ENCODE data around the gene FBXO31. TPM values are rescaled to one million over a fixed set of nuclear protein-coding genes. Genes with fewer than 3 reads are reported as not detected.

FBXO31 gene
- total RNA-seq, 1 experiment from 2014 or later, result 17.1 TPM

GRCh38 chr16:87310610-87311009 lies 73.0 kb downstream of the FBXO31 start:
- Histone ChIP-seq H2AFZ (ENCODE audit: low read length) (no peak overlapping the region), H3K4me3 (ENCODE audit: low read length) (no peak overlapping the region), H3K27ac (ENCODE audit: low read length) (no peak overlapping the region), H3K36me3 (ENCODE audit: insufficient read depth, low read length) (no peaks in the 10 kb centered on the region; the same call in 1 of the 2 replicates), H3K9me3 (ENCODE audit: low read length) (no peaks in the 10 kb centered on the region), H3K27me3 (ENCODE audit: low read length) (no peaks in the 10 kb centered on the region), H3K9ac (ENCODE audit: low read length) (no peak overlapping the region), H4K20me1 (ENCODE audit: insufficient read depth, low read depth, low read length) (no peaks in the 10 kb centered on the region), H3K4me2 (ENCODE audit: low read depth, low read length, poor library complexity, severe bottlenecking) (no peak overlapping the region), H3K4me1 (ENCODE audit: low read length) (no peaks in the 10 kb centered on the region), H3K79me2 (ENCODE audit: low read length) (no peaks in the 10 kb centered on the region), H3K9me2 (replicated peaks; ENCODE audit: insufficient read depth, low read length) (no peaks in the 10 kb centered on the region)
- DNase-seq, result no peak

- Histone ChIP-seq H3K9ac (ENCODE audit: low read length) (no peak overlapping the region), H4K20me1 (ENCODE audit: insufficient read depth, low read depth, low read length) (no peaks in the 10 kb centered on the region), H2AFZ (ENCODE audit: low read length) (no peak overlapping the region), H3K9me3 (ENCODE audit: low read length) (no peaks in the 10 kb centered on the region), H3K79me2 (ENCODE audit: low read length) (no peaks in the 10 kb centered on the region), H3K36me3 (ENCODE audit: insufficient read depth, low read length) (no peaks in the 10 kb centered on the region; the same call in 1 of the 2 replicates), H3K27me3 (ENCODE audit: low read length) (no peaks in the 10 kb centered on the region), H3K4me3 (ENCODE audit: low read length) (no peak overlapping the region), H3K4me1 (ENCODE audit: low read length) (no peaks in the 10 kb centered on the region), H3K4me2 (ENCODE audit: low read depth, low read length, poor library complexity, severe bottlenecking) (no peak overlapping the region), H3K27ac (ENCODE audit: low read length) (no peak overlapping the region), H3K9me2 (replicated peaks; ENCODE audit: insufficient read depth, low read length) (no peaks in the 10 kb centered on the region)
- no peak for DNase-seq
Measured at GRCh38 chr16:87309620-87310525, 73.7 kb downstream of the FBXO31 start.

- Histone ChIP-seq H3K27me3 (ENCODE audit: low read length) (no peaks in the 10 kb centered on the region), H3K4me1 (ENCODE audit: low read length) (no peaks in the 10 kb centered on the region), H3K36me3 (ENCODE audit: insufficient read depth, low read length) (no peaks in the 10 kb centered on the region), H3K79me2 (ENCODE audit: low read length) (no peaks in the 10 kb centered on the region), H3K4me2 (ENCODE audit: low read depth, low read length, poor library complexity, severe bottlenecking) (no peak overlapping the region), H3K27ac (ENCODE audit: low read length) (no peak overlapping the region), H3K4me3 (ENCODE audit: low read length) (no peak overlapping the region), H3K9ac (ENCODE audit: low read length) (no peak overlapping the region), H4K20me1 (ENCODE audit: insufficient read depth, low read depth, low read length) (no peaks in the 10 kb centered on the region), H2AFZ (ENCODE audit: low read length) (no peak overlapping the region), H3K9me3 (ENCODE audit: low read length) (no peaks in the 10 kb centered on the region), H3K9me2 (replicated peaks; ENCODE audit: insufficient read depth, low read length) (no peaks in the 10 kb centered on the region)
- DNase-seq, result no peak
Measured at GRCh38 chr16:87308826-87309225, 74.8 kb downstream of the FBXO31 start.

- H3K4me1 ChIP-seq (ENCODE audit: low read length), result no peaks in the 10 kb centered on the region
- no peak overlapping the region for H3K9ac ChIP-seq (ENCODE audit: low read length)
- H3K27ac ChIP-seq (ENCODE audit: low read length), result no peak overlapping the region
- no peak for DNase-seq
- H3K79me2 ChIP-seq (ENCODE audit: low read length), result no peaks in the 10 kb centered on the region
- no peaks in the 10 kb centered on the region for H3K9me3 ChIP-seq (ENCODE audit: low read length)
- H3K4me3 ChIP-seq (ENCODE audit: low read length), result no peak overlapping the region
- no peaks in the 10 kb centered on the region for H3K27me3 ChIP-seq (ENCODE audit: low read length)
- H3K9me2 ChIP-seq (replicated peaks; ENCODE audit: insufficient read depth, low read length), result no peaks in the 10 kb centered on the region
- no peak overlapping the region for H3K4me2 ChIP-seq (ENCODE audit: low read depth, low read length, poor library complexity, severe bottlenecking)
- H2AFZ ChIP-seq (ENCODE audit: low read length), result no peak overlapping the region
- H4K20me1 ChIP-seq (ENCODE audit: insufficient read depth, low read depth, low read length), result no peaks in the 10 kb centered on the region
- H3K36me3 ChIP-seq (ENCODE audit: insufficient read depth, low read length), result no peaks in the 10 kb centered on the region
Measured at GRCh38 chr16:87306516-87306915, 77.1 kb downstream of the FBXO31 start.

- DNase-seq, result no peak
- Histone ChIP-seq H2AFZ (ENCODE audit: low read length) (no peak overlapping the region), H3K79me2 (ENCODE audit: low read length) (no peaks in the 10 kb centered on the region)
Measured at GRCh38 chr16:87305505-87306391, 77.8 kb downstream of the FBXO31 start.

GRCh38 chr16:87304951-87305350 lies 78.6 kb downstream of the FBXO31 start:
- no peak overlapping the region for H3K4me2 ChIP-seq (ENCODE audit: low read depth, low read length, poor library complexity, severe bottlenecking)
- H3K27ac ChIP-seq (ENCODE audit: low read length), result no peak overlapping the region
- H3K27me3 ChIP-seq (ENCODE audit: low read length), result no peaks in the 10 kb centered on the region
- no peak for DNase-seq
- no peaks in the 10 kb centered on the region for H3K36me3 ChIP-seq (ENCODE audit: insufficient read depth, low read length)
- H3K79me2 ChIP-seq (ENCODE audit: low read length), result no peaks in the 10 kb centered on the region
- H2AFZ ChIP-seq (ENCODE audit: low read length), result no peak overlapping the region
- no peaks in the 10 kb centered on the region for H3K4me1 ChIP-seq (ENCODE audit: low read length)
- H3K9ac ChIP-seq (ENCODE audit: low read length), result no peak overlapping the region
- no peak overlapping the region for H3K4me3 ChIP-seq (ENCODE audit: low read length)
- no peaks in the 10 kb centered on the region for H3K9me3 ChIP-seq (ENCODE audit: low read length)
- H3K9me2 ChIP-seq (replicated peaks; ENCODE audit: insufficient read depth, low read length), result no peaks in the 10 kb centered on the region
- H4K20me1 ChIP-seq (ENCODE audit: insufficient read depth, low read depth, low read length), result no peaks in the 10 kb centered on the region

More at GRCh38 chr16:87305505-87306391, 77.8 kb downstream of the FBXO31 start:
- Histone ChIP-seq H3K27me3 (ENCODE audit: low read length) (no peaks in the 10 kb centered on the region), H3K27ac (ENCODE audit: low read length) (no peak overlapping the region), H3K9ac (ENCODE audit: low read length) (no peak overlapping the region), H3K36me3 (ENCODE audit: insufficient read depth, low read length) (no peaks in the 10 kb centered on the region), H3K4me3 (ENCODE audit: low read length) (no peak overlapping the region), H3K9me3 (ENCODE audit: low read length) (no peaks in the 10 kb centered on the region), H3K4me2 (ENCODE audit: low read depth, low read length, poor library complexity, severe bottlenecking) (no peak overlapping the region), H3K4me1 (ENCODE audit: low read length) (no peaks in the 10 kb centered on the region), H4K20me1 (ENCODE audit: insufficient read depth, low read depth, low read length) (no peaks in the 10 kb centered on the region), H3K9me2 (replicated peaks; ENCODE audit: insufficient read depth, low read length) (no peaks in the 10 kb centered on the region)

- no peak overlapping the region for H3K27ac ChIP-seq (ENCODE audit: low read length)
- no peak overlapping the region for H3K9ac ChIP-seq (ENCODE audit: low read length)
Measured at GRCh38 chr16:87303962-87304521, 79.5 kb downstream of the FBXO31 start.

GRCh38 chr16:87303431-87303930 lies 80.1 kb downstream of the FBXO31 start:
- H2AFZ ChIP-seq (ENCODE audit: low read length), result no peak overlapping the region
- H3K4me2 ChIP-seq (ENCODE audit: low read depth, low read length, poor library complexity, severe bottlenecking), result no peak overlapping the region
- no peaks in the 10 kb centered on the region for H3K9me2 ChIP-seq (replicated peaks; ENCODE audit: insufficient read depth, low read length)
- no peaks in the 10 kb centered on the region for H3K4me1 ChIP-seq (ENCODE audit: low read length)
- no peaks in the 10 kb centered on the region for H3K9me3 ChIP-seq (ENCODE audit: low read length)
- H3K27me3 ChIP-seq (ENCODE audit: low read length), result no peaks in the 10 kb centered on the region
- no peak overlapping the region for H3K27ac ChIP-seq (ENCODE audit: low read length)
- no peak for DNase-seq
- no peak overlapping the region for H3K9ac ChIP-seq (ENCODE audit: low read length)
- H3K36me3 ChIP-seq (ENCODE audit: insufficient read depth, low read length), result no peaks in the 10 kb centered on the region
- H3K4me3 ChIP-seq (ENCODE audit: low read length), result no peak overlapping the region
- H4K20me1 ChIP-seq (ENCODE audit: insufficient read depth, low read depth, low read length), result no peaks in the 10 kb centered on the region
- H3K79me2 ChIP-seq (ENCODE audit: low read length), result no peaks in the 10 kb centered on the region

More at GRCh38 chr16:87303962-87304521, 79.5 kb downstream of the FBXO31 start:
- DNase-seq, result no peak
- no peaks in the 10 kb centered on the region for H3K36me3 ChIP-seq (ENCODE audit: insufficient read depth, low read length)
- H3K4me2 ChIP-seq (ENCODE audit: low read depth, low read length, poor library complexity, severe bottlenecking), result no peak overlapping the region
- no peaks in the 10 kb centered on the region for H3K79me2 ChIP-seq (ENCODE audit: low read length)
- no peaks in the 10 kb centered on the region for H4K20me1 ChIP-seq (ENCODE audit: insufficient read depth, low read depth, low read length)
- H3K9me3 ChIP-seq (ENCODE audit: low read length), result no peaks in the 10 kb centered on the region
- no peaks in the 10 kb centered on the region for H3K4me1 ChIP-seq (ENCODE audit: low read length)
- no peaks in the 10 kb centered on the region for H3K27me3 ChIP-seq (ENCODE audit: low read length)
- no peak overlapping the region for H3K4me3 ChIP-seq (ENCODE audit: low read length)
- no peak overlapping the region for H2AFZ ChIP-seq (ENCODE audit: low read length)
- no peaks in the 10 kb centered on the region for H3K9me2 ChIP-seq (replicated peaks; ENCODE audit: insufficient read depth, low read length)

Data from Karpas-422 (cell line).